HepG2 (cell line): Measurements from ENCODE around the gene LIPC. TPM values are rescaled to one million over a fixed set of nuclear protein-coding genes. Genes with fewer than 3 reads are reported as not detected.

ENCODE experiments used
- ATAC-seq: fragments of 200-7000 bp; cut with Tn5 transposase; 3 replicates; pipeline ENCODE4 v1.9.1; 2020; ENCODE audit warnings: mild to moderate bottlenecking, moderate library complexity
- BruUV-seq: library from RNA; stranded (reverse); fragments of 400-500 nt; replicated peaks from 2 replicates; lab custom pipeline; 2021; lab: Mats Ljungman, UMichigan
- CTCF ChIA-PET: fragments of 300-600 bp; formaldehyde crosslinking; extraction: SDS; loops from one replicate; lab custom pipeline; 2021; ENCODE audit warnings: low total read pairs, inconsistent platforms, low intra/inter-chr PET ratio; lab: Yijun Ruan, JAX
- POLR2A ChIA-PET: fragments of 350-600 bp; sonication (Branson Sonifier 250); formaldehyde crosslinking; loops from one replicate; lab custom pipeline; 2020; ENCODE audit warnings: antibody characterized with exemption, inconsistent platforms; lab: Yijun Ruan, JAX
- DNase-seq: peaks from one replicate; pipeline ENCODE4 v3.0.0-alpha.2; 2015; ENCODE audit warnings: low spot score
- FAIRE-seq: peaks from 3 replicates; lab custom pipeline; 2011; peaks lifted over from hg19 to GRCh38; lab: Jason Lieb, UNC
- H2AFZ ChIP-seq: one replicate; pipeline ENCODE4 v1.6.1; 2011; ENCODE audit warnings: low read length, inconsistent platforms
- H3K27ac ChIP-seq: fragments of 300-600 bp; 3 replicates; pipeline ENCODE4 v1.8.0; 2011; ENCODE audit warnings: mixed run types, mild to moderate bottlenecking, mixed read lengths, low read length, inconsistent platforms; ENCODE audit not compliant: insufficient read depth; ENCODE audit errors: extremely low read length
- H3K27me3 ChIP-seq, 2 experiments: fragments of 200-600 bp in 1 of 2; 2 replicates in 1 of 2; 3 replicates in 1 of 2; pipeline versions ENCODE4 v1.6.0 to v1.8.0; 2011; ENCODE audit warnings: low read length in 2 of 2, mild to moderate bottlenecking in 2 of 2, moderate library complexity in 2 of 2, inconsistent platforms in 1 of 2; ENCODE audit not compliant: insufficient read depth in 2 of 2, control insufficient read depth in 1 of 2
- H3K36me3 ChIP-seq, 2 experiments: fragments of 200-600 bp in 1 of 2; replicated peaks in 1 of 2; 2 replicates in 1 of 2; 3 replicates in 1 of 2; pipeline versions ENCODE4 v1.5.1 to v1.8.0; 2011; ENCODE audit warnings: low read length in 2 of 2, inconsistent platforms in 1 of 2; ENCODE audit not compliant: insufficient read depth in 2 of 2, control insufficient read depth in 1 of 2
- H3K4me1 ChIP-seq: 2 replicates; pipeline ENCODE4 v1.5.1; 2012; ENCODE audit warnings: low read length, inconsistent platforms; ENCODE audit not compliant: insufficient read depth
- H3K4me2 ChIP-seq: 2 replicates; pipeline ENCODE4 v1.6.0; 2011; ENCODE audit warnings: low read depth, low read length, inconsistent platforms
- H3K4me3 ChIP-seq, 3 experiments: fragments of 200-600 bp in 1 of 3; sonication (generic), shearing (Covaris generic) in 1 of 3; replicated peaks in 1 of 3; 2 replicates each; pipeline ENCODE4 v1.5.1; 2011 to 2016; ENCODE audit warnings: low read length in 3 of 3, inconsistent platforms in 2 of 3, low read depth in 2 of 3, mild to moderate bottlenecking in 2 of 3, control low read depth in 1 of 3, mixed read lengths in 1 of 3; ENCODE audit not compliant: insufficient read depth in 1 of 3
- H3K79me2 ChIP-seq: one replicate; pipeline ENCODE4 v1.6.1; 2011; ENCODE audit warnings: low read length, inconsistent platforms; ENCODE audit not compliant: insufficient read depth
- H3K9ac ChIP-seq: 2 replicates; pipeline ENCODE4 v1.6.0; 2011; ENCODE audit warnings: mild to moderate bottlenecking, low read depth, low read length, inconsistent platforms; ENCODE audit not compliant: insufficient read depth
- H3K9me3 ChIP-seq: 2 replicates; pipeline ENCODE4 v1.5.1; 2012; ENCODE audit warnings: mild to moderate bottlenecking, low read length
- H4K20me1 ChIP-seq: 2 replicates; pipeline ENCODE4 v1.6.0; 2011; ENCODE audit warnings: inconsistent platforms, mild to moderate bottlenecking, low read length, moderate library complexity; ENCODE audit not compliant: insufficient read depth
- ATF7 ChIP-seq, 2 experiments: fragments of 450-650 bp in 1 of 2; sonication (generic) in 1 of 2; formaldehyde crosslinking in 1 of 2; IDR thresholded peaks; 2 replicates each; pipeline versions ENCODE4 v1.4.0 to v1.6.1; 2016 to 2020; ENCODE audit warnings: antibody characterized with exemption in 1 of 2, mild to moderate bottlenecking in 1 of 2, missing genetic modification reagents in 1 of 2
- NFE2L2 ChIP-seq: fragments of 150-350 bp; IDR thresholded peaks from 2 replicates; pipeline ENCODE4 v1.6.1; 2014; ENCODE audit warnings: low read length
- USF2 ChIP-seq, 2 experiments: sonication (generic) in 1 of 2; formaldehyde crosslinking in 1 of 2; IDR thresholded peaks; 2 replicates each; pipeline versions ENCODE4 v1.5.1 to v1.6.1; 2011 to 2020; ENCODE audit warnings: borderline replicate concordance in 1 of 2, low read depth in 1 of 2, low read length in 1 of 2, mild to moderate bottlenecking in 1 of 2, missing genetic modification reagents in 1 of 2, moderate library complexity in 1 of 2
- ZBTB4 ChIP-seq: sonication (generic); formaldehyde crosslinking; IDR thresholded peaks from 2 replicates; pipeline ENCODE4 v1.4.0; 2020; ENCODE audit warnings: missing genetic modification reagents, mild to moderate bottlenecking, borderline replicate concordance
- ZNF468 ChIP-seq: sonication (generic); formaldehyde crosslinking; IDR thresholded peaks from 2 replicates; pipeline ENCODE4 v1.8.0; 2022; ENCODE audit warnings: mild to moderate bottlenecking, moderate library complexity, missing genetic modification reagents
- ZNF567 ChIP-seq: sonication (generic); formaldehyde crosslinking; IDR thresholded peaks from 2 replicates; pipeline ENCODE4 v1.8.1; 2023; ENCODE audit warnings: mild to moderate bottlenecking, missing genetic modification reagents, borderline replicate concordance
- ZNF766 ChIP-seq: sonication (generic); formaldehyde crosslinking; IDR thresholded peaks from 2 replicates; pipeline ENCODE4 v1.5.0; 2020; ENCODE audit warnings: missing genetic modification reagents, borderline replicate concordance
- ZNF816 ChIP-seq: sonication (generic); formaldehyde crosslinking; IDR thresholded peaks from 2 replicates; pipeline ENCODE4 v1.8.0; 2022; ENCODE audit warnings: missing genetic modification reagents, mild to moderate bottlenecking, borderline replicate concordance
- WGBS: methylation state at CpG from one replicate; pipeline ENCODE4 v1.1.6; 2017; ENCODE audit warnings: low lambda C conversion rate; 5-methylcytosine and 5-hydroxymethylcytosine counted together
- in situ Hi-C: cut with HindIII; loops from 2 replicates; pipeline ENCODE4 v1.10.0; 2017; ENCODE audit warnings: low pct_unique_long_range_greater_than_20kb; ENCODE audit not compliant: extremely low pct_ligation_motif_present
- intact Hi-C: fragments of 100-400 bp; cut with micrococcal nuclease; formaldehyde crosslinking; loops from one replicate; pipeline ENCODE4 v1.10.0; 2022; ENCODE audit not compliant: unreplicated experiment
- polyA plus RNA-seq, 8 experiments: library from polyadenylated mRNA; depleted of rRNA in 3 of 8; stranded (reverse) in 7 of 8; unstranded in 1 of 8; fragments of >200 nt; fragmentation: Illumina TruSeq in 4 of 8; extraction: Trizol in 4 of 8; gene quantifications; 2 replicates each; pipeline versions ENCODE4 v1.2.1 to v1.2.3, GENCODE V29; 2011 to 2016; ENCODE audit warnings: low read depth in 4 of 8, missing spikeins in 1 of 8, mixed read lengths in 1 of 8; ENCODE audit not compliant: insufficient read depth in 1 of 8
- total RNA-seq, 5 experiments: library from RNA; depleted of rRNA; stranded (reverse); fragments of >200 nt; fragmentation: Illumina TruSeq; extraction: Trizol; gene quantifications; 2 replicates each; pipeline ENCODE4 v1.2.3, GENCODE V29; 2016; ENCODE audit warnings: low read depth in 1 of 5
- TF ChIP-seq, protein P1 (sequence below): sonication (generic); formaldehyde crosslinking; IDR thresholded peaks from 2 replicates; pipeline ENCODE4 v1.4.0; 2020; ENCODE audit warnings: missing genetic modification reagents, borderline replicate concordance
- TF ChIP-seq, protein P2 (sequence below): sonication (generic); formaldehyde crosslinking; IDR thresholded peaks from 2 replicates; pipeline ENCODE4 v1.5.0; 2020; ENCODE audit warnings: mild to moderate bottlenecking, missing genetic modification reagents, moderate library complexity

Gene LIPC
- total and polyA plus RNA-seq, 2 of the 13 experiments (the other 11 are each of a cell fraction or from before 2014, with no cell fraction given) = 26.0 to 38.0 TPM

GRCh38 chr15:58440922-58441321 is 9.1 kb downstream of the LIPC start:
- H3K27me3 ChIP-seq = no peaks in the 10 kb centered on the region
- ChIA-PET CTCF (no interaction called here), POLR2A (interaction anchor here (0.9 kb wide), 1 partner anchor 330 kb away, joined by 3 read pairs; the partner anchor contains the start of gene MINDY2)
- H3K36me3 ChIP-seq = no peaks in the 10 kb centered on the region
- DNase-seq (no peak), ATAC-seq (no peak), FAIRE-seq (no peak)
- H3K4me2 ChIP-seq = no peak overlapping the region
- WGBS = 77% methylated on average over 1 of the region's 1 CpG
- H3K9ac ChIP-seq = no peak overlapping the region
- in situ Hi-C loops (loop anchor here (5.0 kb wide), 2 partner anchors 36 to 111 kb away; no protein-coding TSS in a partner anchor), intact Hi-C loops (loop anchor here (5.0 kb wide), 1 partner anchor 36 kb away; no protein-coding TSS in a partner anchor)
- BruUV-seq = no TSS peak
- H3K4me1 ChIP-seq = peaks cover 80% of the 10 kb centered on the region
- H2AFZ ChIP-seq = no peak overlapping the region
- H3K79me2 ChIP-seq = peaks cover 5% of the 10 kb centered on the region
- H3K9me3 ChIP-seq = no peaks in the 10 kb centered on the region
- H4K20me1 ChIP-seq = no peaks in the 10 kb centered on the region
- no peak overlapping the region for H3K4me3 ChIP-seq
- H3K27ac ChIP-seq = no peak overlapping the region
- TF ChIP-seq NFE2L2 (no peak), ZNF816 (no peak), ZNF567 (CRISPR knock-in tag) (no peak), USF2 (IDR thresholded peaks at IDR 0.05; ENCODE audit: low read depth, low read length) (no peak), USF2 (CRISPR knock-in tag; IDR thresholded peaks at IDR 0.05; ENCODE audit: borderline replicate concordance) (no peak), ATF7 (IDR thresholded peaks at IDR 0.05) (no peak), ATF7 (CRISPR knock-in tag; IDR thresholded peaks at IDR 0.05) (no peak), ZNF468 (CRISPR knock-in tag) (no peak), ZBTB4 (CRISPR knock-in tag) (no peak), ZNF766 (no peak)
- TF ChIP-seq, protein P1, sequence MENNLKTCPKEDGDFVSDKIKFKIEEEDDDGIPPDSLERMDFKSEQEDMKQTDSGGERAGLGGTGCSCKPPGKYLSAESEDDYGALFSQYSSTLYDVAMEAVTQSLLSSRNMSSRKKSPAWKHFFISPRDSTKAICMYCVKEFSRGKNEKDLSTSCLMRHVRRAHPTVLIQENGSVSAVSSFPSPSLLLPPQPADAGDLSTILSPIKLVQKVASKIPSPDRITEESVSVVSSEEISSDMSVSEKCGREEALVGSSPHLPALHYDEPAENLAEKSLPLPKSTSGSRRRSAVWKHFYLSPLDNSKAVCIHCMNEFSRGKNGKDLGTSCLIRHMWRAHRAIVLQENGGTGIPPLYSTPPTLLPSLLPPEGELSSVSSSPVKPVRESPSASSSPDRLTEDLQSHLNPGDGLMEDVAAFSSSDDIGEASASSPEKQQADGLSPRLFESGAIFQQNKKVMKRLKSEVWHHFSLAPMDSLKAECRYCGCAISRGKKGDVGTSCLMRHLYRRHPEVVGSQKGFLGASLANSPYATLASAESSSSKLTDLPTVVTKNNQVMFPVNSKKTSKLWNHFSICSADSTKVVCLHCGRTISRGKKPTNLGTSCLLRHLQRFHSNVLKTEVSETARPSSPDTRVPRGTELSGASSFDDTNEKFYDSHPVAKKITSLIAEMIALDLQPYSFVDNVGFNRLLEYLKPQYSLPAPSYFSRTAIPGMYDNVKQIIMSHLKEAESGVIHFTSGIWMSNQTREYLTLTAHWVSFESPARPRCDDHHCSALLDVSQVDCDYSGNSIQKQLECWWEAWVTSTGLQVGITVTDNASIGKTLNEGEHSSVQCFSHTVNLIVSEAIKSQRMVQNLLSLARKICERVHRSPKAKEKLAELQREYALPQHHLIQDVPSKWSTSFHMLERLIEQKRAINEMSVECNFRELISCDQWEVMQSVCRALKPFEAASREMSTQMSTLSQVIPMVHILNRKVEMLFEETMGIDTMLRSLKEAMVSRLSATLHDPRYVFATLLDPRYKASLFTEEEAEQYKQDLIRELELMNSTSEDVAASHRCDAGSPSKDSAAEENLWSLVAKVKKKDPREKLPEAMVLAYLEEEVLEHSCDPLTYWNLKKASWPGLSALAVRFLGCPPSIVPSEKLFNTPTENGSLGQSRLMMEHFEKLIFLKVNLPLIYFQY (CRISPR knock-in tag) = no peak
- TF ChIP-seq, protein P2, sequence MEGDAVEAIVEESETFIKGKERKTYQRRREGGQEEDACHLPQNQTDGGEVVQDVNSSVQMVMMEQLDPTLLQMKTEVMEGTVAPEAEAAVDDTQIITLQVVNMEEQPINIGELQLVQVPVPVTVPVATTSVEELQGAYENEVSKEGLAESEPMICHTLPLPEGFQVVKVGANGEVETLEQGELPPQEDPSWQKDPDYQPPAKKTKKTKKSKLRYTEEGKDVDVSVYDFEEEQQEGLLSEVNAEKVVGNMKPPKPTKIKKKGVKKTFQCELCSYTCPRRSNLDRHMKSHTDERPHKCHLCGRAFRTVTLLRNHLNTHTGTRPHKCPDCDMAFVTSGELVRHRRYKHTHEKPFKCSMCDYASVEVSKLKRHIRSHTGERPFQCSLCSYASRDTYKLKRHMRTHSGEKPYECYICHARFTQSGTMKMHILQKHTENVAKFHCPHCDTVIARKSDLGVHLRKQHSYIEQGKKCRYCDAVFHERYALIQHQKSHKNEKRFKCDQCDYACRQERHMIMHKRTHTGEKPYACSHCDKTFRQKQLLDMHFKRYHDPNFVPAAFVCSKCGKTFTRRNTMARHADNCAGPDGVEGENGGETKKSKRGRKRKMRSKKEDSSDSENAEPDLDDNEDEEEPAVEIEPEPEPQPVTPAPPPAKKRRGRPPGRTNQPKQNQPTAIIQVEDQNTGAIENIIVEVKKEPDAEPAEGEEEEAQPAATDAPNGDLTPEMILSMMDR (CRISPR knock-in tag) = no peak
